Measurements from ENCODE around the gene ZFR2.

DNA sequence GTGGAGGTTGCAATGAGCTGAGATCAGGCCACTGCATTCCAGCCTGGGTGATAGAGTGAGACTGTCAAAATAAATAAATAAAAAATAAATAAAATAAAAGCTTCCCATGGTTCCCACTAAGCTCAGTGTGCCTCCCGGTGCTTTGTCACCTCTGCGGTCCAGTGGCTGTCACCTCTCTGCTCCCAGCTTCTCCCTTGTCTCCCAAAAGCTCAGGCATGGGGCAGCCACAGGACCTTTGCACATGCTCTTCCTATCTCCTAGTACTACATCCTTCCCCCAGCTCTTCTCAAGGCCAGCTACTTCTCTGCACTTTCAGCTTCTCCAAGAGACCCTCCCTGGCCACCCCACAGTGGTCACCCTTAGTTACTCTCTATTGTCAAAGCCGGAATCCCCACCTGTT, 75.0 kb downstream of the ZFR2 start:
- TF ChIP-seq, protein P1, sequence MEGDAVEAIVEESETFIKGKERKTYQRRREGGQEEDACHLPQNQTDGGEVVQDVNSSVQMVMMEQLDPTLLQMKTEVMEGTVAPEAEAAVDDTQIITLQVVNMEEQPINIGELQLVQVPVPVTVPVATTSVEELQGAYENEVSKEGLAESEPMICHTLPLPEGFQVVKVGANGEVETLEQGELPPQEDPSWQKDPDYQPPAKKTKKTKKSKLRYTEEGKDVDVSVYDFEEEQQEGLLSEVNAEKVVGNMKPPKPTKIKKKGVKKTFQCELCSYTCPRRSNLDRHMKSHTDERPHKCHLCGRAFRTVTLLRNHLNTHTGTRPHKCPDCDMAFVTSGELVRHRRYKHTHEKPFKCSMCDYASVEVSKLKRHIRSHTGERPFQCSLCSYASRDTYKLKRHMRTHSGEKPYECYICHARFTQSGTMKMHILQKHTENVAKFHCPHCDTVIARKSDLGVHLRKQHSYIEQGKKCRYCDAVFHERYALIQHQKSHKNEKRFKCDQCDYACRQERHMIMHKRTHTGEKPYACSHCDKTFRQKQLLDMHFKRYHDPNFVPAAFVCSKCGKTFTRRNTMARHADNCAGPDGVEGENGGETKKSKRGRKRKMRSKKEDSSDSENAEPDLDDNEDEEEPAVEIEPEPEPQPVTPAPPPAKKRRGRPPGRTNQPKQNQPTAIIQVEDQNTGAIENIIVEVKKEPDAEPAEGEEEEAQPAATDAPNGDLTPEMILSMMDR (IDR thresholded peaks at IDR 0.05): no peak
- TF ChIP-seq POLR2AphosphoS5 (IDR thresholded peaks at IDR 0.05; ENCODE audit: low read depth, low read length) (no peak), TCF12 (IDR thresholded peaks at IDR 0.05) (no peak), CHD2 (IDR thresholded peaks at IDR 0.05; ENCODE audit: low read length, partially characterized antibody) (no peak), RFX5 (IDR thresholded peaks at IDR 0.05; ENCODE audit: low read length) (no peak), EP300 (IDR thresholded peaks at IDR 0.05; ENCODE audit: borderline replicate concordance in 1 of 2, low read depth in 1 of 2, low read length in 1 of 2) (no peak), RXRA (IDR thresholded peaks at IDR 0.05; ENCODE audit: borderline replicate concordance, low read depth) (no peak), EZH2phosphoT487 (IDR thresholded peaks at IDR 0.05; ENCODE audit: borderline replicate concordance, low read depth) (no peak), FOSL2 (IDR thresholded peaks at IDR 0.05; ENCODE audit: borderline replicate concordance, low read depth) (no peak)
- TF ChIP-seq, protein P2, sequence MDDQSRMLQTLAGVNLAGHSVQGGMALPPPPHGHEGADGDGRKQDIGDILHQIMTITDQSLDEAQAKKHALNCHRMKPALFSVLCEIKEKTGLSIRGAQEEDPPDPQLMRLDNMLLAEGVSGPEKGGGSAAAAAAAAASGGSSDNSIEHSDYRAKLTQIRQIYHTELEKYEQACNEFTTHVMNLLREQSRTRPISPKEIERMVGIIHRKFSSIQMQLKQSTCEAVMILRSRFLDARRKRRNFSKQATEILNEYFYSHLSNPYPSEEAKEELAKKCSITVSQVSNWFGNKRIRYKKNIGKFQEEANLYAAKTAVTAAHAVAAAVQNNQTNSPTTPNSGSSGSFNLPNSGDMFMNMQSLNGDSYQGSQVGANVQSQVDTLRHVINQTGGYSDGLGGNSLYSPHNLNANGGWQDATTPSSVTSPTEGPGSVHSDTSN (IDR thresholded peaks at IDR 0.05): no peak
- TF ChIP-seq, protein P3, sequence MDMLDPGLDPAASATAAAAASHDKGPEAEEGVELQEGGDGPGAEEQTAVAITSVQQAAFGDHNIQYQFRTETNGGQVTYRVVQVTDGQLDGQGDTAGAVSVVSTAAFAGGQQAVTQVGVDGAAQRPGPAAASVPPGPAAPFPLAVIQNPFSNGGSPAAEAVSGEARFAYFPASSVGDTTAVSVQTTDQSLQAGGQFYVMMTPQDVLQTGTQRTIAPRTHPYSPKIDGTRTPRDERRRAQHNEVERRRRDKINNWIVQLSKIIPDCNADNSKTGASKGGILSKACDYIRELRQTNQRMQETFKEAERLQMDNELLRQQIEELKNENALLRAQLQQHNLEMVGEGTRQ (IDR thresholded peaks at IDR 0.05; ENCODE audit: borderline replicate concordance, low read depth, low read length): no peak
- TF ChIP-seq, protein P4, sequence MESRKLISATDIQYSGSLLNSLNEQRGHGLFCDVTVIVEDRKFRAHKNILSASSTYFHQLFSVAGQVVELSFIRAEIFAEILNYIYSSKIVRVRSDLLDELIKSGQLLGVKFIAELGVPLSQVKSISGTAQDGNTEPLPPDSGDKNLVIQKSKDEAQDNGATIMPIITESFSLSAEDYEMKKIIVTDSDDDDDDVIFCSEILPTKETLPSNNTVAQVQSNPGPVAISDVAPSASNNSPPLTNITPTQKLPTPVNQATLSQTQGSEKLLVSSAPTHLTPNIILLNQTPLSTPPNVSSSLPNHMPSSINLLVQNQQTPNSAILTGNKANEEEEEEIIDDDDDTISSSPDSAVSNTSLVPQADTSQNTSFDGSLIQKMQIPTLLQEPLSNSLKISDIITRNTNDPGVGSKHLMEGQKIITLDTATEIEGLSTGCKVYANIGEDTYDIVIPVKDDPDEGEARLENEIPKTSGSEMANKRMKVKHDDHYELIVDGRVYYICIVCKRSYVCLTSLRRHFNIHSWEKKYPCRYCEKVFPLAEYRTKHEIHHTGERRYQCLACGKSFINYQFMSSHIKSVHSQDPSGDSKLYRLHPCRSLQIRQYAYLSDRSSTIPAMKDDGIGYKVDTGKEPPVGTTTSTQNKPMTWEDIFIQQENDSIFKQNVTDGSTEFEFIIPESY (IDR thresholded peaks at IDR 0.05; ENCODE audit: borderline replicate concordance, low read depth): no peak
- TF ChIP-seq, protein P5, sequence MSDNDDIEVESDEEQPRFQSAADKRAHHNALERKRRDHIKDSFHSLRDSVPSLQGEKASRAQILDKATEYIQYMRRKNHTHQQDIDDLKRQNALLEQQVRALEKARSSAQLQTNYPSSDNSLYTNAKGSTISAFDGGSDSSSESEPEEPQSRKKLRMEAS (IDR thresholded peaks at IDR 0.05; ENCODE audit: low read depth): no peak
